ENCODE data around the gene LSM2.
A peak's percentile ranks its signal among the peaks of the same experiment; 100 is the strongest.
"Not testable (repeated sequence)": the region's sequence is repeated elsewhere in the genome, so short reads cannot be mapped to it uniquely, and the experiment has no call there.

Gene LSM2

GRCh38 chr6:31806470-31807272, at the start of gene LSM2:
Gene LSM2, minus strand, starts transcription at chr6:31806966. Its CDS starts 209 bp downstream, at chr6:31806757.
- DNase-seq (ENCODE audit: low spot score) = peak; percentile 99

- DNase-seq (ENCODE audit: low spot score) = not testable (repeated sequence)
Measured at GRCh38 chr6:31851980-31852718, 45.4 kb upstream of the LSM2 start.

GRCh38 chr6:31851485-31851832, 44.7 kb upstream of the LSM2 start:
- no peak for DNase-seq (ENCODE audit: low spot score)

- no peak for DNase-seq (ENCODE audit: low spot score)
Measured at GRCh38 chr6:31850765-31851484, 44.2 kb upstream of the LSM2 start.

GRCh38 chr6:31847276-31847978, 40.7 kb upstream of the LSM2 start:
- DNase-seq (ENCODE audit: low spot score) = no peak

GRCh38 chr6:31844507-31844906, 37.7 kb upstream of the LSM2 start:
- no peak for DNase-seq (ENCODE audit: low spot score)

DNA sequence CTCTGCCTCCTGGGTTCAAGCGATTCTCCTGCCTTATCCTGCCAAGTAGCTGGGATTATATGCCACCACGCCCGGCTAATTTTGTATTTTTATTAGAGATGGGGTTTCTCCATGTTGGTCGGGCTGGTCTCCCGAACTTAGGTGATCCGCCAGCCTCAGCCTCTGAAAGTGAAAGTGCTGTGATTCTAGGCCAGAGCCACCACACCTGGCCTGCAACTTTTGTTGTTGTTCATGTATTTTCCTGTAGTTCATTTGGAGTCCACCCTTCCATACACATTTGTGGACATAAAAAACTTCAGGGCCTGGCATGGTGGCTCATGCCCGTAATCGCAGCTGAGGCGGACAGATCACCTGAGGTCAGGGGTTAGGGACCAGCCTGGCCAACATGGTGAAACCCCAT, 35.3 kb upstream of the LSM2 start:
- no peak for DNase-seq (ENCODE audit: low spot score)

GRCh38 chr6:31839779-31840126, 33.0 kb upstream of the LSM2 start:
- not testable (repeated sequence) for DNase-seq (ENCODE audit: low spot score)

DNA sequence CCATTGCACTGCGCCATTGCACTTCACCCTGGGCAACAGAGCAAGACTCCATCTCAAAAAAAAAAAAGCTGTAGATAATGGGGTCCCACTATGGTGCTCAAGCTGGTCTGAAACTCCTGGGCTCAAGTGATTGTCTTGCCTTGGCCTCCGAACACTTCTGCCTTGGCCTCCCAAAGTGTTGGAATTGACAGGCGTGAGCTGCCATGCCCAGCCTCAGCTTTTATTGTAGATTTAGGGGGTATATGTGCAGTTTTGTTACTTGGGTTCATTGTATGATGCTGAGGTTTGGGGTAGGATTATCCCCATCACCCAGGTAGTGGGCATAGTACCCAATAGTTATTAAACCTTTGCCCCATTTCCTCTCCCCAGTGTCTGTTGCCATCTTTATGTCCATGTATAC, 32.2 kb upstream of the LSM2 start:
- DNase-seq (ENCODE audit: low spot score) = no peak

GRCh38 chr6:31838114-31838553, 31.4 kb upstream of the LSM2 start:
- DNase-seq (ENCODE audit: low spot score) = not testable (repeated sequence)

GRCh38 chr6:31837369-31838113, 30.8 kb upstream of the LSM2 start:
- no peak for DNase-seq (ENCODE audit: low spot score)

GRCh38 chr6:31836474-31837368, 30.0 kb upstream of the LSM2 start:
- DNase-seq (ENCODE audit: low spot score) = peak; percentile 38

DNA sequence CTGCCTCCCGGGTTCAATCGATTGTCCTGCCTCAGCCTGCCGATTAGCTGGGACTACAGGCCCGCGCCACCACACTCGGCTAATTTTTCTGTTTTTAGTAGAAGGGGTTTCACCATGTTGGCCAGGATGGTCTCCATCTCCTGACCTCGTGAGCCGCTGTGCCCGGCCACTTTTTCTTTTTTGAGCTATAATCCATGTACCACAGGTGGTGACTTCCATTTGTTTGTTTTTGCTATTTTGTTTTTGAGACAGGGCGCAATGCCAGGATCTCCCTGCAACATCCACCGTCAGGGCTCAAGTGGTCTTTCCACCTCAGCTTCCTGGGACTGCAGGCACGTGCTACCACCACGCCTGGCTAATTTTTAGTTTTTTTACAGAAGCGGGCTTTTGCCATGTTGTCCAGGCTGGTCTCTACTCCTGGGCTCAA, 29.3 kb upstream of the LSM2 start:
- no peak for DNase-seq (ENCODE audit: low spot score)

DNA sequence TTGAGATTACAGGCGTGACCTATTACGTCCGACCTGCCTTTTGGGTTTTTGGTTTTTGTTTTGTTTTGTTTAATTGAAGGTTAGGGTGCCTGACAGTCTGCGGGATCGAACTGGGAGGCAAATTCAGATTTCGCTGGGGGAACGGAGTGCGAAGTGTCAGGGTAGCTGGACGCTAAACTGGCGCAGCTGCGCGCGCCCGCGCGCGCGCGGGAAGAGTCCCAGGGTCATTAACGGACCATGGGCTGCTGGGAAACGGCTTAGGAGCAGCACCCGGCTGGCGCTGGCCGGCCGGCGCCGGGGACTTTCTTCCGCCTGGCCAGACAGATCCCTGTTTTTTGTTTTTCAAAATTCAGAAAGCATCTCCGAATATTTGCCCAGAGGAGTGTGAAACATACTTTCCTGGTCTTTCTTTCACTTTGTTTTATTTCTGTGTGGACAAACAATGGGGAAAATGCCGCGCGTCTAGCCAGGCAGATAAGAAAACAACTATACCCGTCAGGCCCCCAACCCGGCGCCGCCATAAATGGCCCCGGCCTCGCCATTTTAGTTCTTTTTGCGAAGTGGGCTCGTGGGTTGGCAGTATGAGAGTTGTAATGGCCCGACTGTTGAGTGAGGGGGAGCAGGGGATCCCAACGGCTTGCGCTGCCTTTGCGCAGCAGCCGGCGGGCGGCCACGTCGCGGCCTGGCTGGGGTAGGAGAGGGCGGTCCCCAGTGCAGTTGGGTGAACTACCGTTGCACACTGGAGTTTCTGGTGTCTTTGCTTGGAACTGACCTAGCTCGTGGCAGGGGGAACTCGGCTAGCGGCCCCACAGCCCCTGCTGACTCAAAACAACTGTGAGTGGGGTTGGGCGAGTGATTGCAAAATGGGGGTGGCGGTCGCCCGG, 27.8 kb upstream of the LSM2 start:
- DNase-seq (ENCODE audit: low spot score) = peak; percentile 92

GRCh38 chr6:31831350-31832215, 24.8 kb upstream of the LSM2 start:
- DNase-seq (ENCODE audit: low spot score) = no peak

DNA sequence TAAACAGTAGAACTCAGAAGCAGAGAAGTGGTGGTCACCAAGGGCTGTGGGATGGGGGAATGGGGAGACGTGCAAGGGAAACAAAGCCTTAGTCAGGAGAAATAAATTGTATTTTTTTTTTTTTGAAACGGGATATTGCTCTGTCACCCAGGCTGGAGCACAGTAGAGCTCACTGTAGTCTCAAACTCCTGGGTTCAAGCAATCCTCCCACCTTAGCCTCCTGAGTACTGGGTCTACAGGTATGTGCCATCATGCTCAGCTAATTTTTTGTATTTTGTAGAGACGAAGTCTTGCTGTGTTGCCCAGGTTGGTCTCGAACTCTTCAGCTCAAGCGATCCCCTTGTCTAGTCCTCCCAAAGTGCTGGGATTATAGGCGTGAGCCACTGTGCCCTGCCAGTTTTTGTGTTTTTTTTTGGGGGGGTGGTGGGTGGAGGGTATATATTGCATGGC, 24.1 kb upstream of the LSM2 start:
- DNase-seq (ENCODE audit: low spot score) = no peak

DNA sequence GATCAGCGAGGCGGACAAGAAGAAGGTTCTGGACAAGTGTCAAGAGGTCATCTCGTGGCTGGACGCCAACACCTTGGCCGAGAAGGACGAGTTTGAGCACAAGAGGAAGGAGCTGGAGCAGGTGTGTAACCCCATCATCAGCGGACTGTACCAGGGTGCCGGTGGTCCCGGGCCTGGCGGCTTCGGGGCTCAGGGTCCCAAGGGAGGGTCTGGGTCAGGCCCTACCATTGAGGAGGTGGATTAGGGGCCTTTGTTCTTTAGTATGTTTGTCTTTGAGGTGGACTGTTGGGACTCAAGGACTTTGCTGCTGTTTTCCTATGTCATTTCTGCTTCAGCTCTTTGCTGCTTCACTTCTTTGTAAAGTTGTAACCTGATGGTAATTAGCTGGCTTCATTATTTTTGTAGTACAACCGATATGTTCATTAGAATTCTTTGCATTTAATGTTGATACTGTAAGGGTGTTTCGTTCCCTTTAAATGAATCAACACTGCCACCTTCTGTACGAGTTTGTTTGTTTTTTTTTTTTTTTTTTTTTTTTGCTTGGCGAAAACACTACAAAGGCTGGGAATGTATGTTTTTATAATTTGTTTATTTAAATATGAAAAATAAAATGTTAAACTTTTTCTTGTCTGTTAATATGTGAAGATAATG, 23.0 kb upstream of the LSM2 start:
- DNase-seq (ENCODE audit: low spot score) = no peak

Measured in AG20443 (cell line).